Glomerular endothelial cell (primary cell): ENCODE data around the gene CHKA. TPM values are rescaled to one million over a fixed set of nuclear protein-coding genes. Genes with fewer than 3 reads are reported as not detected.
"Not testable (repeated sequence)": the region's sequence is repeated elsewhere in the genome, so short reads cannot be mapped to it uniquely, and the experiment has no call there.

Experiments used
- DNase-seq: peaks from one replicate; pipeline ENCODE4 v3.0.0-alpha.2; 2011; ENCODE audit warnings: low read depth, low spot score; ENCODE audit errors: extremely low read depth
- total RNA-seq: library from RNA; depleted of rRNA; stranded (reverse); fragments of >200 nt; gene quantifications from 2 replicates; pipeline ENCODE4 v1.2.3, GENCODE V29; 2015

Gene CHKA
- total RNA-seq, 1 donor from 2014 or later: 45.6 TPM

GRCh38 chr11:68117853-68118470, 3.2 kb downstream of the CHKA start:
- DNase-seq: no peak

GRCh38 chr11:68116974-68117373, 4.2 kb downstream of the CHKA start:
- DNase-seq: no peak

GRCh38 chr11:68116126-68116525, 5.1 kb downstream of the CHKA start:
- DNase-seq: no peak

- DNase-seq: no peak
Observed at GRCh38 chr11:68115285-68115684, 5.9 kb downstream of the CHKA start.

- DNase-seq: no peak
Observed at GRCh38 chr11:68113986-68114385, 7.2 kb downstream of the CHKA start.

GRCh38 chr11:68107689-68108088, 13.5 kb downstream of the CHKA start:
- DNase-seq: no peak

- no peak for DNase-seq
Observed at GRCh38 chr11:68106165-68106940, 14.8 kb downstream of the CHKA start.

GRCh38 chr11:68099474-68100405, 21.4 kb downstream of the CHKA start:
- no peak for DNase-seq

GRCh38 chr11:68099057-68099456, 22.1 kb downstream of the CHKA start:
- DNase-seq: no peak

- no peak for DNase-seq
Observed at GRCh38 chr11:68096962-68097361, 24.2 kb downstream of the CHKA start.

GRCh38 chr11:68093565-68093964, 27.6 kb downstream of the CHKA start:
- DNase-seq: no peak

GRCh38 chr11:68092946-68093345, 28.2 kb downstream of the CHKA start:
- not testable (repeated sequence) for DNase-seq

GRCh38 chr11:68092411-68092810, 28.8 kb downstream of the CHKA start:
- DNase-seq: no peak

GRCh38 chr11:68090706-68091105, 30.5 kb downstream of the CHKA start:
- DNase-seq: no peak

- DNase-seq: no peak
Observed at GRCh38 chr11:68090287-68090686, 30.9 kb downstream of the CHKA start.

GRCh38 chr11:68089679-68090078, 31.5 kb downstream of the CHKA start:
- no peak for DNase-seq

GRCh38 chr11:68083517-68083916, 37.7 kb downstream of the CHKA start:
- DNase-seq: no peak

- no peak for DNase-seq
Observed at GRCh38 chr11:68082481-68082880, 38.7 kb downstream of the CHKA start.

GRCh38 chr11:68081691-68082090, 39.5 kb downstream of the CHKA start:
- DNase-seq: no peak

GRCh38 chr11:68080860-68081259, 40.3 kb downstream of the CHKA start:
- DNase-seq: no peak
